ENCODE measurements around the gene AXDND1. TPM values are rescaled to one million over a fixed set of nuclear protein-coding genes. Genes with fewer than 3 reads are reported as not detected.
"Not testable (repeated sequence)": the region's sequence is repeated elsewhere in the genome, so short reads cannot be mapped to it uniquely, and the experiment has no call there.

AXDND1 gene
- total RNA-seq, 1 donor from 2014 or later, result not detected

- no peak for TF ChIP-seq CTCF (IDR thresholded peaks at IDR 0.05; ENCODE audit: partially characterized antibody, unreplicated experiment)
- no peaks in the 10 kb centered on the region for H3K27me3 Mint-ChIP-seq (ENCODE audit: unreplicated experiment)
- no peaks in the 10 kb centered on the region for H3K4me1 Mint-ChIP-seq (ENCODE audit: low read depth, unreplicated experiment)
- H3K36me3 Mint-ChIP-seq (ENCODE audit: unreplicated experiment), result no peaks in the 10 kb centered on the region
- no peak overlapping the region for H3K4me3 Mint-ChIP-seq (ENCODE audit: unreplicated experiment)
- peaks cover 1% of the 10 kb centered on the region for H3K9me3 Mint-ChIP-seq (ENCODE audit: unreplicated experiment)
- no peak for DNase-seq
- no peak overlapping the region for H3K27ac Mint-ChIP-seq (ENCODE audit: unreplicated experiment)
Observed at GRCh38 chr1:179384027-179384426, 18.3 kb downstream of the AXDND1 start.

DNA sequence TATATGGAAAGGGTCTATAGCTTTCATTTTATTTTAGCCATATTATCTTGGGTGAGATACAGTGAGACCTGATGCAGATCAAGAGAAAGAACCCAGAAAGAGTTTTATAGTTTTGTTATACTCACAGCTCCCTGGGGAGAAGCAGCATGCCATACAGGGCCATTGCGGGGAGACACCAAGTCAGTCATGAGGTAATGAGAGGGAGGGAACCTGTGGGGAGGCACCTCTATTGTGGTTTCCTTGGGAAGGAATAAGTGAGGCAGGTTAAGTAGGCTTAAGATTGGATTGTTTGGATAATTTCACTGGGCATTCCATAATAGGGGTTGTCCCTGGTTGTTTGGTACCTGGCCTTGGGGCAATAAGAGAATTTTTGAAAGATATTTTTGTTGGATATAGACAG, 19.7 kb downstream of the AXDND1 start:
- no peak for DNase-seq

DNA sequence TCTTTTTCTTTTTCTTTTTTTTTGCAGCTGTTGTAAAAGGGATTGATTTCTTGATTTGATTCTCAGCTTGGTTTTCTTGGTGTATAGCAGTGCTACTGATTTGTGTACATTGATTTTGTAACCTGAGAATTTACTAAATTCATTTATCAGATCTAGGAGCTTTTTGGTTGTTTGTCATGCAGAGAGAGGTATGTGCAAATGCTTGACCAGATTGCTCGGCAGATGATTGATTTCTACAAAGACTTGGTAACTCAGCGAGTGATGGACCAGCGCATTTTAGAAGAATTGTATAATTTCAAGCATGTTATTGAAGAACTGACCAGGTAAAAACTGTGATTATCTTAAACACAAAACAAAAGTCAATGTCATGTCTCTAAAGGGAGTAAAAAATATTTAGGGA, 27.9 kb downstream of the AXDND1 start:
- TF ChIP-seq CTCF (IDR thresholded peaks at IDR 0.05; ENCODE audit: partially characterized antibody, unreplicated experiment), result no peak
- Mint-ChIP-seq H3K4me1 (ENCODE audit: low read depth, unreplicated experiment) (no peaks in the 10 kb centered on the region), H3K27ac (ENCODE audit: unreplicated experiment) (no peak overlapping the region), H3K9me3 (ENCODE audit: unreplicated experiment) (peaks cover 3% of the 10 kb centered on the region), H3K27me3 (ENCODE audit: unreplicated experiment) (no peaks in the 10 kb centered on the region), H3K4me3 (ENCODE audit: unreplicated experiment) (no peak overlapping the region), H3K36me3 (ENCODE audit: unreplicated experiment) (peaks cover 12% of the 10 kb centered on the region)
- no peak for DNase-seq

More for the DNA sequence above, 19.7 kb downstream of the AXDND1 start:
- Mint-ChIP-seq H3K27ac (ENCODE audit: unreplicated experiment) (no peak overlapping the region), H3K4me3 (ENCODE audit: unreplicated experiment) (no peak overlapping the region), H3K27me3 (ENCODE audit: unreplicated experiment) (no peaks in the 10 kb centered on the region), H3K36me3 (ENCODE audit: unreplicated experiment) (no peaks in the 10 kb centered on the region), H3K4me1 (ENCODE audit: low read depth, unreplicated experiment) (no peaks in the 10 kb centered on the region), H3K9me3 (ENCODE audit: unreplicated experiment) (peaks cover 1% of the 10 kb centered on the region)
- TF ChIP-seq CTCF (IDR thresholded peaks at IDR 0.05; ENCODE audit: partially characterized antibody, unreplicated experiment), result no peak

- H3K27me3 Mint-ChIP-seq (ENCODE audit: unreplicated experiment); H3K9me3 Mint-ChIP-seq (ENCODE audit: unreplicated experiment); DNase-seq; H3K27ac Mint-ChIP-seq (ENCODE audit: unreplicated experiment); H3K36me3 Mint-ChIP-seq (ENCODE audit: unreplicated experiment); H3K4me3 Mint-ChIP-seq (ENCODE audit: unreplicated experiment); H3K4me1 Mint-ChIP-seq (ENCODE audit: low read depth, unreplicated experiment): not testable (repeated sequence)
Observed at GRCh38 chr1:179399399-179399798, 33.6 kb downstream of the AXDND1 start.

DNA sequence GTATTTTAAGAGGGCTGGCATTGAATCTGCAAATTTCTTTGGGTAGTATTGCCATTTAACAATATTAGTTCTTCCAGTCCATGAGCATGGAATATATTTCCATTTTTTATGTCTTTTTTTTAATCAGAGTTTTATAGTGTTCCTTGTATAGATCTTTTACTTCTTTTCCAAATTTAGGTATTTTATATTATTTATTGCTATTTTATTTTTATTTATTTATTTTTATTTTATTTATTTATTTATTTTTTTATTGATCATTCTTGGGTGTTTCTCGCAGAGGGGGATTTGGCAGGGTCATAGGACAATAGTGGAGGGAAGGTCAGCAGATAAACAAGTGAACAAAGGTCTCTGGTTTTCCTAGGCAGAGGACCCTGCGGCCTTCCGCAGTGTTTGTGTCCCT, 52.0 kb downstream of the AXDND1 start:
- H3K4me1 Mint-ChIP-seq (ENCODE audit: low read depth, unreplicated experiment); H3K9me3 Mint-ChIP-seq (ENCODE audit: unreplicated experiment); H3K4me3 Mint-ChIP-seq (ENCODE audit: unreplicated experiment); H3K27me3 Mint-ChIP-seq (ENCODE audit: unreplicated experiment); H3K27ac Mint-ChIP-seq (ENCODE audit: unreplicated experiment); DNase-seq: not testable (repeated sequence)
- H3K36me3 Mint-ChIP-seq (ENCODE audit: unreplicated experiment), result peaks cover 12% of the 10 kb centered on the region

- not testable (repeated sequence) for H3K4me1 Mint-ChIP-seq (ENCODE audit: low read depth, unreplicated experiment); H3K4me3 Mint-ChIP-seq (ENCODE audit: unreplicated experiment); H3K27me3 Mint-ChIP-seq (ENCODE audit: unreplicated experiment); H3K9me3 Mint-ChIP-seq (ENCODE audit: unreplicated experiment); DNase-seq; H3K27ac Mint-ChIP-seq (ENCODE audit: unreplicated experiment)
- H3K36me3 Mint-ChIP-seq (ENCODE audit: unreplicated experiment), result peaks cover 12% of the 10 kb centered on the region
Observed at GRCh38 chr1:179418706-179419105, 52.9 kb downstream of the AXDND1 start.

- Mint-ChIP-seq H3K27me3 (ENCODE audit: unreplicated experiment) (no peaks in the 10 kb centered on the region), H3K4me1 (ENCODE audit: low read depth, unreplicated experiment) (no peaks in the 10 kb centered on the region), H3K27ac (ENCODE audit: unreplicated experiment) (no peak overlapping the region), H3K4me3 (ENCODE audit: unreplicated experiment) (no peak overlapping the region), H3K9me3 (ENCODE audit: unreplicated experiment) (peaks cover 13% of the 10 kb centered on the region), H3K36me3 (ENCODE audit: unreplicated experiment) (peaks cover 25% of the 10 kb centered on the region)
- TF ChIP-seq CTCF (IDR thresholded peaks at IDR 0.05; ENCODE audit: partially characterized antibody, unreplicated experiment), result no peak
- no peak for DNase-seq
Observed at GRCh38 chr1:179424610-179425009, 58.8 kb downstream of the AXDND1 start.
